Karpas-422 (cell line): Measurements from ENCODE around the gene REEP2. TPM values are rescaled to one million over a fixed set of nuclear protein-coding genes. Genes with fewer than 3 reads are reported as not detected.
A peak's percentile ranks its signal among the peaks of the same experiment; 100 is the strongest.
"Not testable (repeated sequence)": the region's sequence is repeated elsewhere in the genome, so short reads cannot be mapped to it uniquely, and the experiment has no call there.

Experiments used
- DNase-seq: peaks from one replicate; pipeline ENCODE4 v3.0.0-alpha.2; 2015
- H2AFZ ChIP-seq: fragments of 200-600 bp; sonication (generic); 2 replicates; pipeline ENCODE4 v1.6.1; 2014; ENCODE audit warnings: antibody characterized with exemption, low read length, mixed read lengths
- H3K27ac ChIP-seq: fragments of 200-600 bp; sonication (generic); 2 replicates; pipeline ENCODE4 v1.5.1; 2014; ENCODE audit warnings: mild to moderate bottlenecking, low read length, moderate library complexity
- H3K27me3 ChIP-seq: fragments of 200-600 bp; sonication (generic); 2 replicates; pipeline ENCODE4 v1.6.1; 2014; ENCODE audit warnings: low read length, mixed read lengths
- H3K36me3 ChIP-seq: fragments of 200-600 bp; sonication (generic); 2 replicates; pipeline ENCODE4 v1.6.1; 2014; ENCODE audit warnings: low read length, mixed read lengths; ENCODE audit not compliant: insufficient read depth
- H3K4me1 ChIP-seq: fragments of 200-600 bp; sonication (generic); 2 replicates; pipeline ENCODE4 v1.6.1; 2014; ENCODE audit warnings: mild to moderate bottlenecking, low read length, mixed read lengths
- H3K4me2 ChIP-seq: fragments of 200-600 bp; sonication (generic); 2 replicates; pipeline ENCODE4 v1.6.1; 2014; ENCODE audit warnings: low read length, low read depth, mild to moderate bottlenecking; ENCODE audit not compliant: poor library complexity, severe bottlenecking
- H3K4me3 ChIP-seq: fragments of 200-600 bp; sonication (generic); 2 replicates; pipeline ENCODE4 v1.5.1; 2014; ENCODE audit warnings: mild to moderate bottlenecking, antibody characterized with exemption, low read length, mixed read lengths
- H3K79me2 ChIP-seq: fragments of 200-600 bp; sonication (generic); 2 replicates; pipeline ENCODE4 v1.6.1; 2014; ENCODE audit warnings: mild to moderate bottlenecking, low read length, mixed read lengths
- H3K9ac ChIP-seq: fragments of 200-600 bp; sonication (generic); 2 replicates; pipeline ENCODE4 v1.6.0; 2014; ENCODE audit warnings: low read length
- H3K9me2 ChIP-seq: fragments of 200-600 bp; sonication (generic), shearing (Covaris generic); replicated peaks from 2 replicates; pipeline ENCODE4 v1.6.0; 2014; ENCODE audit warnings: mild to moderate bottlenecking, low read length, moderate library complexity; ENCODE audit not compliant: insufficient read depth
- H3K9me3 ChIP-seq: fragments of 300-700, 200-600 bp; sonication (generic); 2 replicates; pipeline ENCODE4 v1.6.1; 2014; ENCODE audit warnings: low read length, mixed read lengths
- H4K20me1 ChIP-seq: fragments of 200-600 bp; sonication (generic); 2 replicates; pipeline ENCODE4 v1.6.1; 2014; ENCODE audit warnings: mild to moderate bottlenecking, antibody characterized with exemption, low read length, low read depth; ENCODE audit not compliant: insufficient read depth
- total RNA-seq: library from RNA; depleted of rRNA; stranded (reverse); fragments of >200 nt; shearing (Covaris generic); gene quantifications from 2 replicates; pipeline ENCODE4 v1.2.3, GENCODE V29; 2014; ENCODE audit warnings: low replicate concordance

Gene REEP2
- total RNA-seq, 1 experiment from 2014 or later, result 1.8 TPM

DNA sequence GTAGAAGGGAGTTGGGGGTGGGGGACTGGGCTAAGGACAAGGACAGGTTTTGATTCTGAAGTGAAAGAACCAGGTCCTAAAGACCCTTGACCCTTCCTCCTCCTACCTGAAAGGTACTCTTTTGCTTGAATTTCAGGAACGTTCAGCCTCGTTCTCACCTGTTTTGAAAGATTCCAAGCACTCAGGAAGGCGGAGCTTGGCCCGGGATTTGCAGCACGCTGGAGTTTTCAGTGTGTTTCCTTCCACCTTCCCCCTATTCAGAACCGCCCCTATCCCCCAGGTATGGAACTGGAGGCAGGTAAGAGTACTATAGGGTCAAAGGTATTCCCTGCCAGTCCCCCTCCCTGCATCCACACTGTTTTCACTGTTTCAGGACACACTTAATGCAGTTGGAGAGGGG lies 33.5 kb downstream of the REEP2 start:
- Histone ChIP-seq H3K79me2 (no peaks in the 10 kb centered on the region), H3K36me3 (no peaks in the 10 kb centered on the region), H3K9ac (no peak overlapping the region), H3K4me2 (no peak overlapping the region), H3K27ac (no peak overlapping the region), H3K9me2 (no peaks in the 10 kb centered on the region), H2AFZ (no peak overlapping the region), H3K4me1 (peaks cover 11% of the 10 kb centered on the region), H3K4me3 (no peak overlapping the region), H4K20me1 (no peaks in the 10 kb centered on the region; the same call in 1 of the 2 replicates), H3K9me3 (no peaks in the 10 kb centered on the region), H3K27me3 (no peaks in the 10 kb centered on the region)
- DNase-seq, result no peak

DNA sequence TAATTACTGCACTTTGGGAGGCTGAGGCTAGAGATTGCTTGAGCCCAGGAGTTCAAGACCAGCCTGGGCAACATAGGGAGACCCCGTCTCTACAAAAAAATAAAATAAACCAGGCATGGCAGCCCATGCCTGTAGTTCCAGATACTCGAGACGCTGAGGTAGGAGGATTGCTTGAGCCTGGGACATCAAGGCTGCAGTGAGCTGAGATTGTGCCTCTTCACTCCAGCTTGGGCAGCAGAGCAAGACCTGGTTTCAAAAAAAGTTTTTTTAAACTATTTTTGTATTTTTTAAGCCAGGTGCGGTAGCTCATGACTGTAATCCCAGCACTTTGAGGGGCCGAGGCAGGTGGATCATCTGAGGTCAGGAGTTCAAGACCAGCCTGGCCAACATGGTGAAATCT lies 34.3 kb downstream of the REEP2 start:
- H3K4me2 ChIP-seq, H3K27ac ChIP-seq, H3K9me3 ChIP-seq, H3K79me2 ChIP-seq, H3K36me3 ChIP-seq, H3K9ac ChIP-seq, H3K27me3 ChIP-seq, H3K4me3 ChIP-seq, DNase-seq, H4K20me1 ChIP-seq, H3K9me2 ChIP-seq, H2AFZ ChIP-seq: not testable (repeated sequence)
- peaks cover 11% of the 10 kb centered on the region for H3K4me1 ChIP-seq

DNA sequence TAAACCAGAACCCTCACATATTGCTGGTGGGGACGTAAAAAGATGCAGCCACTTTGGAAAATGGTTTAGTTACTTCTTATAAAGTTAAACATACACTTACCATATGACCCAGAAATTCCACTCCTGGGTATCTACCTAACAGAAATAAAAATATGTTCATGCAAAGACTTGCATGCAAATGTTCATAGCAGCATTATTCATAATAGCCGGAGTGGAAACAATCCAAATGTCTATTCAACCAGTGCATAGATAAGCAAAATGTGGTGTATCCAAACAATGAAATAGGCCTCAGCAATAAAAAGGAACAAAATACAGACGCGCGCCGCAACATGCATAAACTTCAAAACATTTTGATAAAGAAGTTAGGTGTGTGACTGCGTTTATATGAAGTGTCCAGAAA lies 38.1 kb downstream of the REEP2 start:
- Histone ChIP-seq H3K4me3 (no peak overlapping the region), H3K4me2 (peak overlapping the region; percentile 12), H3K9me3 (no peaks in the 10 kb centered on the region), H3K27me3 (no peaks in the 10 kb centered on the region), H3K36me3 (no peaks in the 10 kb centered on the region), H3K4me1 (peaks cover 11% of the 10 kb centered on the region), H3K27ac (no peak overlapping the region), H2AFZ (no peak overlapping the region), H3K79me2 (no peaks in the 10 kb centered on the region), H4K20me1 (no peaks in the 10 kb centered on the region), H3K9me2 (no peaks in the 10 kb centered on the region), H3K9ac (no peak overlapping the region)
- DNase-seq, result no peak

DNA sequence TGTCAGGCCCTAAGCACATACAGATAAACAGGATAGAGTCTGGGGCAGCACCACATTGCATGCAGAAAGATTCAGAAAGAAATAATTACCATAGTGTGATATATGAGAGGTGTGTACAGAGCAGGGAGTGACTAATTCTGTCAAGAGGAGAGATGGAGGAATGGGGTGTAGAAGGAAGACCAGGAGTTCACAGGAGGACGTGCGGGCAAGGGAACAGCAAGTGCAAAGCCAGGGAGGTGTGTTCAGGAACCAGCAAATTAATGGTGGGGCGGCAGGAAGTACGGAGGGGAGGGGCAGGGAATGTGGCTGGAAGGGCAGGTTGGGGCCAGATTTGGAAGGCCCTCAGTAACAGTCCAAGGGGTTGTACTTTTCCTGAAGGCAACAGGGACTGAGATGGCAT lies 43.8 kb downstream of the REEP2 start:
- no peak for DNase-seq
- Histone ChIP-seq H3K4me3 (no peak overlapping the region), H3K27ac (no peak overlapping the region), H3K4me1 (no peaks in the 10 kb centered on the region), H2AFZ (no peak overlapping the region), H4K20me1 (no peaks in the 10 kb centered on the region), H3K36me3 (no peaks in the 10 kb centered on the region), H3K9me2 (no peaks in the 10 kb centered on the region), H3K9me3 (no peaks in the 10 kb centered on the region), H3K4me2 (no peak overlapping the region), H3K9ac (no peak overlapping the region), H3K79me2 (no peaks in the 10 kb centered on the region), H3K27me3 (no peaks in the 10 kb centered on the region)

DNA sequence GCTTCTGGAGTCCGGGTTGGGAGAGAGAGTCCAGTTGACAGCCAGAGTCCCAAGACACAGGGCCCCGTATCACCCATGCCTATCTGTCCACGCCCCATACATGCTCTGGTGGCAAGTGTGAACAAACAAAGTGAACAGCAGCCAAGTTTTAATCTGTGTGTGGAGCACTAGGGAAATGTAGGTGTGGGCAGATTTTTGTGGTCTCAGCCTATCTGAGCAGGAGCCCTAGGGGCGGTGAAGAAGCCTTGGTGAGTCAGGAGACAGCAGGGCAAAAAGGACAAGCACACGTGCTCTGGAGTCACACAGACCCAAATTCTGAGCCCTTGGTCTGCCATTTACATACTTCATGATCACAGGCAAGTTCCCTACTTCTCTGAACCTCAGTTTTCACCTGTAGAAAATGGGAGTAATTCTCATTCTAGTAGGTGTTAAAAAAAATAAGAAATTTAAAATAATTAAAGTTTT lies 49.7 kb downstream of the REEP2 start:
- Histone ChIP-seq H3K4me2 (no peak overlapping the region), H3K9ac (no peak overlapping the region), H3K4me1 (peaks cover 17% of the 10 kb centered on the region)

DNA sequence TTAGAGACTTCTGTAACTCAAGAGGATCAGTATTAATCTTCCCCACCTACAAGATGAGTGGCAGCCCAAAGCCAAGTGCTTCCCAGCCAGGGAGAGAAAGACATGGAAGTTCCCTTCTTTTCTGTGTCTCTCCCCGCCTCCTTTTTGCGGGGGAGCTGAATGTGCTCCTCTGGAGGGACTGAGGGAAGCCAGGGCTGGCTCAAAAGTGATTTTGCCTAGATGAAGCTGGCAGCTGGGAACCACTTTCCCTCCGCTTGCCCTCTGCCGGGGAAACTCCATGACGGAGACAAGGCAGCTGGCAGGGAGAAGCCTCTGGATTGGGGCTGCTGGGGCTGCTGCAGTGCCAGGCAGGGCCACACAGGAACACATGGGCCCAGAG lies 50.8 kb downstream of the REEP2 start:
- no peak overlapping the region for H3K4me3 ChIP-seq
- no peaks in the 10 kb centered on the region for H3K27me3 ChIP-seq
- no peaks in the 10 kb centered on the region for H3K36me3 ChIP-seq
- H3K4me2 ChIP-seq, result no peak overlapping the region
- H3K4me1 ChIP-seq, result peaks cover 17% of the 10 kb centered on the region
- no peaks in the 10 kb centered on the region for H4K20me1 ChIP-seq
- H3K9ac ChIP-seq, result no peak overlapping the region
- H2AFZ ChIP-seq, result no peak overlapping the region
- no peak for DNase-seq
- H3K27ac ChIP-seq, result no peak overlapping the region
- no peaks in the 10 kb centered on the region for H3K9me3 ChIP-seq
- H3K79me2 ChIP-seq, result no peaks in the 10 kb centered on the region
- no peaks in the 10 kb centered on the region for H3K9me2 ChIP-seq

More for the DNA sequence above, 49.7 kb downstream of the REEP2 start:
- no peak overlapping the region for H2AFZ ChIP-seq
- no peaks in the 10 kb centered on the region for H3K9me2 ChIP-seq
- no peaks in the 10 kb centered on the region for H3K27me3 ChIP-seq
- H3K27ac ChIP-seq, result no peak overlapping the region
- no peaks in the 10 kb centered on the region for H3K36me3 ChIP-seq
- no peaks in the 10 kb centered on the region for H3K9me3 ChIP-seq
- no peak for DNase-seq
- no peaks in the 10 kb centered on the region for H3K79me2 ChIP-seq
- no peaks in the 10 kb centered on the region for H4K20me1 ChIP-seq
- H3K4me3 ChIP-seq, result no peak overlapping the region

DNA sequence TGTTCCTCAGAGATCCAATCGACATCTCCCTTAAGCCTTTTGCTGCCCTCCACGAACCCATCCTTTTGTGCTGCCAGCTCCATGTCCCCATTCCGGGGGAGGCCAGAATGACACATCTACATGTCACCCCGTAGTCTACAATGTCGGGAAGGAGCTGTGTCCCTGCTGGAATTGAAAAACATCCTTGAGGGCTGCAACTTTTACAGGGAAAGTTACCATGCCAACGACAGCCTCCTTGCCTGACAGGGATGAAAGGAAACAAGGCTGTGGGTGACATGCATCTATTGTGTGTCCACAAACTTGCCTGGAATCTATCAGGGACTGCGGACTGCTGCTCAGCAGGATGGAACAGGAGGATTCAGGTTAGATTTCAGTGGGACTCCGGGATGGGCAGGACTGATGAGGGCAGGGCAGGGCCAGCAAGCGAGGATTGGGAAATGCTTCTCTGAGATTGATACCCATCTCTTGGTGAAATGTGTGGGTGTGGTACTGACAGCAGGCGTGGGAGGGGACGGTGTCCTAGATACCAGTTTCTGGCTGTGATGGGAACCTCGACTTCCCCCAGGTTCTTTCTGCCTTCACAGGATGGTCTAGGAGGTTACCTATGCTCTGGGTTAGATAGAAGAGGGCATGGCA lies 51.9 kb downstream of the REEP2 start:
- no peaks in the 10 kb centered on the region for H3K9me3 ChIP-seq
- no peaks in the 10 kb centered on the region for H3K36me3 ChIP-seq
- H2AFZ ChIP-seq, result no peak overlapping the region
- no peaks in the 10 kb centered on the region for H3K79me2 ChIP-seq
- H3K4me2 ChIP-seq, result no peak overlapping the region
- no peak overlapping the region for H3K4me3 ChIP-seq
- H3K27me3 ChIP-seq, result no peaks in the 10 kb centered on the region
- DNase-seq, result no peak
- H3K27ac ChIP-seq, result no peak overlapping the region
- H3K9ac ChIP-seq, result no peak overlapping the region
- no peaks in the 10 kb centered on the region for H4K20me1 ChIP-seq
- no peaks in the 10 kb centered on the region for H3K9me2 ChIP-seq
- peaks cover 17% of the 10 kb centered on the region for H3K4me1 ChIP-seq

DNA sequence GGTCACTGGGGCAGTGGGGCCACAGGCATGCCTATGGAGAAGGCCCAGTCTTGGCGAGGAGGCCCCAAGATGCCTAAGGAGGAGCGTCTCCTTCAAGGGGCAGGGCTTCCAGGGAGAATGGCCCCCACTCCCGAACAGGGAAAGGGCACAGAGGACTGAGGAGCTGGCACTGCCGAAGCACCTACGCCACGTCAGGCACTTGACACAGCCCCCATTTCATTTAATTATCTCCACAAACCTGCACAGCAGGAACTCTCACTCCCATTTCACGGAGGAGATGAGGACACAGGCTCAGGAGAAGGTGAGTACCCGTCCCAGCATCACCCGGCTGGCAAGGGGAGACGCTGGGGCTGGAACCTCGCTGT lies 52.4 kb downstream of the REEP2 start:
- Histone ChIP-seq H3K27ac (no peak overlapping the region), H4K20me1 (no peaks in the 10 kb centered on the region), H3K4me3 (peak overlapping the region; percentile 65), H3K9ac (peak overlapping the region; percentile 76), H3K36me3 (no peaks in the 10 kb centered on the region), H3K27me3 (no peaks in the 10 kb centered on the region), H3K79me2 (no peaks in the 10 kb centered on the region), H3K9me2 (no peaks in the 10 kb centered on the region), H2AFZ (peak overlapping the region; percentile 88; the same call in 1 of the 2 replicates), H3K9me3 (no peaks in the 10 kb centered on the region), H3K4me1 (peaks cover 17% of the 10 kb centered on the region), H3K4me2 (peak overlapping the region; percentile 98)
- no peak for DNase-seq
